Lower leg skin (tissue), 3 donors: ENCODE data around the gene ERC1.
"Not testable (repeated sequence)": the region's sequence is repeated elsewhere in the genome, so short reads cannot be mapped to it uniquely, and the experiment has no call there.

Experiments used
- POLR2A ChIP-seq, 2 donors: fragments of 450-650 bp; IDR thresholded peaks; one replicate each; pipeline ENCODE4 v1.6.1; 2016 to 2017; ENCODE audit warnings: antibody characterized with exemption in 2 of 2, mild to moderate bottlenecking in 1 of 2, moderate library complexity in 1 of 2
- TF ChIP-seq, protein P1 (sequence below), 3 donors: fragments of 450-650 bp; IDR thresholded peaks; one replicate each; pipeline ENCODE4 v1.5.1; 2016; ENCODE audit warnings: antibody characterized with exemption in 3 of 3, mild to moderate bottlenecking in 3 of 3, moderate library complexity in 2 of 3

DNA sequence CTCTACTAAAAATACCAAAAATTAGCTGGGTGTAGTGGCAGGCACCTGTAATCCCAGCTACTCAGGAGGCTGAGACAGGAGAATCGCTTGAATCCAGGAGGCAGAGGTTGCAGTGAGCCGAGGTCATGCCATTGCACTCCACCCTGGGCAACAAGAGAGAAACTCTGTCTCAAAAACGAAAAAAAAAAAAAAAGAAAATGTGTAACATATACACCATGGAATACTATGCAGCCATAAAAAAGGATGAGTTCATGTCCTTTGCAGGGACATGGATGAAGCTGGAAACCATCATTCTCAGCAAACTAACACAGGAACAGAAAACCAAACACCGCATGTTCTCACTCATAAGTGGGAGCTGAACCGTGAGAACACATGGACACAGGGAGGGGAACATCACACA is 326.0 kb downstream of the ERC1 start:
- TF ChIP-seq, protein P1, sequence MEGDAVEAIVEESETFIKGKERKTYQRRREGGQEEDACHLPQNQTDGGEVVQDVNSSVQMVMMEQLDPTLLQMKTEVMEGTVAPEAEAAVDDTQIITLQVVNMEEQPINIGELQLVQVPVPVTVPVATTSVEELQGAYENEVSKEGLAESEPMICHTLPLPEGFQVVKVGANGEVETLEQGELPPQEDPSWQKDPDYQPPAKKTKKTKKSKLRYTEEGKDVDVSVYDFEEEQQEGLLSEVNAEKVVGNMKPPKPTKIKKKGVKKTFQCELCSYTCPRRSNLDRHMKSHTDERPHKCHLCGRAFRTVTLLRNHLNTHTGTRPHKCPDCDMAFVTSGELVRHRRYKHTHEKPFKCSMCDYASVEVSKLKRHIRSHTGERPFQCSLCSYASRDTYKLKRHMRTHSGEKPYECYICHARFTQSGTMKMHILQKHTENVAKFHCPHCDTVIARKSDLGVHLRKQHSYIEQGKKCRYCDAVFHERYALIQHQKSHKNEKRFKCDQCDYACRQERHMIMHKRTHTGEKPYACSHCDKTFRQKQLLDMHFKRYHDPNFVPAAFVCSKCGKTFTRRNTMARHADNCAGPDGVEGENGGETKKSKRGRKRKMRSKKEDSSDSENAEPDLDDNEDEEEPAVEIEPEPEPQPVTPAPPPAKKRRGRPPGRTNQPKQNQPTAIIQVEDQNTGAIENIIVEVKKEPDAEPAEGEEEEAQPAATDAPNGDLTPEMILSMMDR (IDR thresholded peaks at IDR 0.05), result not testable (repeated sequence)
- not testable (repeated sequence) for TF ChIP-seq POLR2A (IDR thresholded peaks at IDR 0.05)
